Panc1 (cell line): Measurements from ENCODE around the gene LIN7B. TPM values are rescaled to one million over a fixed set of nuclear protein-coding genes. Genes with fewer than 3 reads are reported as not detected.

Experiments
- ATAC-seq: fragments of 200-7000 bp; cut with Tn5 transposase; 2 replicates; pipeline ENCODE4 v1.9.1; 2020; ENCODE audit warnings: mild to moderate bottlenecking, moderate library complexity
- BruUV-seq: library from RNA; stranded (reverse); fragments of 400-500 nt; replicated peaks from 2 replicates; lab custom pipeline; 2021; lab: Mats Ljungman, UMichigan
- CTCF ChIA-PET: fragments of 300-600 bp; sonication (Branson Sonifier 250); formaldehyde crosslinking; loops from one replicate; lab custom pipeline; 2022; ENCODE audit warnings: antibody characterized with exemption; lab: Charles Lee
- POLR2A ChIA-PET: fragments of 300-600 bp; sonication (Branson Sonifier 250); formaldehyde crosslinking; loops from one replicate; lab custom pipeline; 2022; ENCODE audit warnings: antibody characterized with exemption; lab: Charles Lee
- DNase-seq: peaks from one replicate; pipeline ENCODE4 v3.0.0-alpha.2; 2010; ENCODE audit warnings: low read depth, low spot score
- H3K27ac ChIP-seq: 2 replicates; pipeline ENCODE4 v1.5.1; 2011; ENCODE audit warnings: mild to moderate bottlenecking, low read length, inconsistent platforms
- H3K27me3 ChIP-seq: fragments of 200-500 bp; sonication (Bioruptor generic); 2 replicates; pipeline ENCODE4 v1.6.0; 2014; ENCODE audit warnings: low read length, inconsistent platforms; ENCODE audit not compliant: control insufficient read depth, insufficient read depth
- H3K36me3 ChIP-seq: fragments of 200-500 bp; sonication (Bioruptor generic); 2 replicates; pipeline ENCODE4 v1.5.1; 2014; ENCODE audit warnings: inconsistent platforms, mild to moderate bottlenecking, low read length, moderate library complexity; ENCODE audit not compliant: control insufficient read depth, insufficient read depth
- H3K4me1 ChIP-seq: 2 replicates; pipeline ENCODE4 v1.5.1; 2011; ENCODE audit warnings: inconsistent platforms, mild to moderate bottlenecking, low read length, moderate library complexity; ENCODE audit not compliant: control insufficient read depth, insufficient read depth
- H3K4me3 ChIP-seq, 2 experiments: 2 replicates each; pipeline ENCODE4 v1.5.1; 2011 to 2012; ENCODE audit warnings: low read depth in 2 of 2, low read length in 2 of 2, mild to moderate bottlenecking in 2 of 2, inconsistent platforms in 1 of 2, moderate library complexity in 1 of 2
- H3K9me3 ChIP-seq: fragments of 200-500 bp; sonication (Bioruptor generic); 2 replicates; pipeline ENCODE4 v1.5.1; 2014; ENCODE audit warnings: low read depth, mild to moderate bottlenecking, inconsistent platforms, low read length, moderate library complexity; ENCODE audit not compliant: control insufficient read depth, insufficient read depth
- POLR2AphosphoS5 ChIP-seq: IDR thresholded peaks from 2 replicates; pipeline ENCODE4 v1.6.1; 2012; ENCODE audit warnings: mild to moderate bottlenecking, low read depth, low read length, moderate library complexity
- SIN3A ChIP-seq: IDR thresholded peaks from 2 replicates; pipeline ENCODE4 v1.6.1; 2012; ENCODE audit warnings: low read depth, mild to moderate bottlenecking, low read length, moderate library complexity, borderline replicate concordance; ENCODE audit not compliant: insufficient read depth
- TCF7L2 ChIP-seq: IDR thresholded peaks from 2 replicates; pipeline ENCODE4 v1.6.1; 2011; ENCODE audit warnings: mild to moderate bottlenecking, low read depth, low read length, inconsistent platforms
- in situ Hi-C: cut with HindIII; loops from 2 replicates; pipeline ENCODE4 v1.10.0; 2016; ENCODE audit warnings: low sequenced_read_pairs, low pct_unique_long_range_greater_than_20kb
- intact Hi-C: fragments of 100-400 bp; cut with micrococcal nuclease; formaldehyde crosslinking; loops from one replicate; pipeline ENCODE4 v1.10.0; 2022; ENCODE audit not compliant: unreplicated experiment
- total RNA-seq: library from RNA; stranded (reverse); gene quantifications from one replicate; pipeline ENCODE4 v1.2.1, GENCODE V29; 2021; ENCODE audit not compliant: unreplicated experiment
- TF ChIP-seq, protein P1 (sequence below): fragments of 450-650 bp; IDR thresholded peaks from 2 replicates; pipeline ENCODE4 v1.5.1; 2017; ENCODE audit warnings: mild to moderate bottlenecking
- TF ChIP-seq, protein P2 (sequence below), 2 experiments: IDR thresholded peaks; 2 replicates each; pipeline ENCODE4 v1.6.1; 2011 to 2012; ENCODE audit warnings: low read depth in 2 of 2, control low read depth in 1 of 2, low read length in 1 of 2, mild to moderate bottlenecking in 1 of 2, moderate library complexity in 1 of 2; ENCODE audit not compliant: insufficient read depth in 1 of 2

Gene LIN7B
- total RNA-seq, 1 experiment from 2014 or later: 6.4 TPM

DNA sequence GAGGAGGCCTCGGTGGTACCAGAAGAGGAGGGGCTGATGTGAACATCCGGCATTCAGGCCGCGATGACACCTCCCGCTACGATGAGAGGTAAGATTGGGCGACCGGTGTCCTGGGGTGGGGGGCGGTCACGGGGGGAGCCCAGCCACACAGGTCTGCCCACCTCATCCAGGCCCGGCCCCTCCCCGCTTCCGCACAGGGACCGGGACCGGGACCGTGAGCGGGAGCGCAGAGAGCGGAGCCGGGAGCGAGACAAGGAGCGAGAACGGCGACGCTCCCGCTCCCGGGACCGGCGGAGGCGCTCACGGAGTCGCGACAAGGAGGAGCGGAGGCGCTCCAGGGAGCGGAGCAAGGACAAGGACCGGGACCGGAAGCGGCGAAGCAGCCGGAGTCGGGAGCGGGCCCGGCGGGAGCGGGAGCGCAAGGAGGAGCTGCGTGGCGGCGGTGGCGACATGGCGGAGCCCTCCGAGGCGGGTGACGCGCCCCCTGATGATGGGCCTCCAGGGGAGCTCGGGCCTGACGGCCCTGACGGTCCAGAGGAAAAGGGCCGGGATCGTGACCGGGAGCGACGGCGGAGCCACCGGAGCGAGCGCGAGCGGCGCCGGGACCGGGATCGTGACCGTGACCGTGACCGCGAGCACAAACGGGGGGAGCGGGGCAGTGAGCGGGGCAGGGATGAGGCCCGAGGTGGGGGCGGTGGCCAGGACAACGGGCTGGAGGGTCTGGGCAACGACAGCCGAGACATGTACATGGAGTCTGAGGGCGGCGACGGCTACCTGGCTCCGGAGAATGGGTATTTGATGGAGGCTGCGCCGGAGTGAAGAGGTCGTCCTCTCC is 6.3 kb upstream of the LIN7B start:
- ChIA-PET POLR2A (no interaction called here), CTCF (no interaction called here)
- Histone ChIP-seq H3K36me3 (no peaks in the 10 kb centered on the region; the same call in 1 of the 2 replicates), H3K27me3 (no peaks in the 10 kb centered on the region), H3K4me1 (no peaks in the 10 kb centered on the region), H3K4me3 (no peak overlapping the region), H3K9me3 (no peaks in the 10 kb centered on the region), H3K27ac (no peak overlapping the region)
- no peak for TF ChIP-seq TCF7L2
- no peak for TF ChIP-seq POLR2AphosphoS5
- TF ChIP-seq, protein P1, sequence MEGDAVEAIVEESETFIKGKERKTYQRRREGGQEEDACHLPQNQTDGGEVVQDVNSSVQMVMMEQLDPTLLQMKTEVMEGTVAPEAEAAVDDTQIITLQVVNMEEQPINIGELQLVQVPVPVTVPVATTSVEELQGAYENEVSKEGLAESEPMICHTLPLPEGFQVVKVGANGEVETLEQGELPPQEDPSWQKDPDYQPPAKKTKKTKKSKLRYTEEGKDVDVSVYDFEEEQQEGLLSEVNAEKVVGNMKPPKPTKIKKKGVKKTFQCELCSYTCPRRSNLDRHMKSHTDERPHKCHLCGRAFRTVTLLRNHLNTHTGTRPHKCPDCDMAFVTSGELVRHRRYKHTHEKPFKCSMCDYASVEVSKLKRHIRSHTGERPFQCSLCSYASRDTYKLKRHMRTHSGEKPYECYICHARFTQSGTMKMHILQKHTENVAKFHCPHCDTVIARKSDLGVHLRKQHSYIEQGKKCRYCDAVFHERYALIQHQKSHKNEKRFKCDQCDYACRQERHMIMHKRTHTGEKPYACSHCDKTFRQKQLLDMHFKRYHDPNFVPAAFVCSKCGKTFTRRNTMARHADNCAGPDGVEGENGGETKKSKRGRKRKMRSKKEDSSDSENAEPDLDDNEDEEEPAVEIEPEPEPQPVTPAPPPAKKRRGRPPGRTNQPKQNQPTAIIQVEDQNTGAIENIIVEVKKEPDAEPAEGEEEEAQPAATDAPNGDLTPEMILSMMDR: no peak
- no peak for TF ChIP-seq SIN3A
- TF ChIP-seq, protein P2, sequence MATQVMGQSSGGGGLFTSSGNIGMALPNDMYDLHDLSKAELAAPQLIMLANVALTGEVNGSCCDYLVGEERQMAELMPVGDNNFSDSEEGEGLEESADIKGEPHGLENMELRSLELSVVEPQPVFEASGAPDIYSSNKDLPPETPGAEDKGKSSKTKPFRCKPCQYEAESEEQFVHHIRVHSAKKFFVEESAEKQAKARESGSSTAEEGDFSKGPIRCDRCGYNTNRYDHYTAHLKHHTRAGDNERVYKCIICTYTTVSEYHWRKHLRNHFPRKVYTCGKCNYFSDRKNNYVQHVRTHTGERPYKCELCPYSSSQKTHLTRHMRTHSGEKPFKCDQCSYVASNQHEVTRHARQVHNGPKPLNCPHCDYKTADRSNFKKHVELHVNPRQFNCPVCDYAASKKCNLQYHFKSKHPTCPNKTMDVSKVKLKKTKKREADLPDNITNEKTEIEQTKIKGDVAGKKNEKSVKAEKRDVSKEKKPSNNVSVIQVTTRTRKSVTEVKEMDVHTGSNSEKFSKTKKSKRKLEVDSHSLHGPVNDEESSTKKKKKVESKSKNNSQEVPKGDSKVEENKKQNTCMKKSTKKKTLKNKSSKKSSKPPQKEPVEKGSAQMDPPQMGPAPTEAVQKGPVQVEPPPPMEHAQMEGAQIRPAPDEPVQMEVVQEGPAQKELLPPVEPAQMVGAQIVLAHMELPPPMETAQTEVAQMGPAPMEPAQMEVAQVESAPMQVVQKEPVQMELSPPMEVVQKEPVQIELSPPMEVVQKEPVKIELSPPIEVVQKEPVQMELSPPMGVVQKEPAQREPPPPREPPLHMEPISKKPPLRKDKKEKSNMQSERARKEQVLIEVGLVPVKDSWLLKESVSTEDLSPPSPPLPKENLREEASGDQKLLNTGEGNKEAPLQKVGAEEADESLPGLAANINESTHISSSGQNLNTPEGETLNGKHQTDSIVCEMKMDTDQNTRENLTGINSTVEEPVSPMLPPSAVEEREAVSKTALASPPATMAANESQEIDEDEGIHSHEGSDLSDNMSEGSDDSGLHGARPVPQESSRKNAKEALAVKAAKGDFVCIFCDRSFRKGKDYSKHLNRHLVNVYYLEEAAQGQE (IDR thresholded peaks at IDR 0.05; ENCODE audit: insufficient read depth in 1 of 2, low read depth in 2 of 2, low read length in 1 of 2): no peak
- intact Hi-C loops (no loop called here), in situ Hi-C loops (no loop called here)
- no peak for DNase-seq
- TSS peak; percentile 84 for BruUV-seq
- ATAC-seq: no peak

DNA sequence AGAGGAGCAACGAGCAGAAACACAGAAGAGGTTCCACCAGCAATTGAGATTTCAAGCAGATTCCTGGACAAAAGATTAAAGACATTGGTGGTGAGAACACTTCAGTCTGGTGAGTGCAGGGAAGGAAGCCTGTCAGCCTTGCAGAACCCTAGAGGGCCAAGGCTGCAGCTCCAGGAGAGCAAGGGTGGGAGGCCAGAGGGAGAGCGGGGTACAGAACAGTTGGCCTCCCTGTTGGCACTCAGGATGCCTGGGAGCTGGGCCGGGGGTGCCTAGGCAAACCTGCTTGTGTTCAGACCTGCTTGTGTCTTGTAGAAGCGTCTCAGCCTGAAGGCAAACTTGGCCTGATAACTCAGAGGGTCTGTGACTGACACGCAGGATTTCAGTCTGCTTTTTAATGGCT is 5.1 kb upstream of the LIN7B start:
- intact Hi-C loops: no loop called here
- no peak overlapping the region for H3K27ac ChIP-seq
- POLR2A ChIA-PET: no interaction called here
- ATAC-seq (no peak), DNase-seq (no peak)
- no peaks in the 10 kb centered on the region for H3K9me3 ChIP-seq
- in situ Hi-C loops: no loop called here
- no peaks in the 10 kb centered on the region for H3K27me3 ChIP-seq
- no peak overlapping the region for H3K4me3 ChIP-seq
- TF ChIP-seq, protein P1: no peak
- no peaks in the 10 kb centered on the region; the same call in 1 of the 2 replicates for H3K36me3 ChIP-seq
- H3K4me1 ChIP-seq: peaks cover 4% of the 10 kb centered on the region; the same call in 1 of the 2 replicates
- CTCF ChIA-PET: no interaction called here
- BruUV-seq: no TSS peak
